Activated CD4-positive, CD25-positive, alpha-beta regulatory T cell treated with anti-CD3 and anti-CD28 coated beads, Interleukin-2, amount 50 U/mL, for 24 hours (primary cell): Measurements from ENCODE around the gene RMP24.
"Not testable (repeated sequence)": the region's sequence is repeated elsewhere in the genome, so short reads cannot be mapped to it uniquely, and the experiment has no call there.

Source experiments
- ATAC-seq, 2 donors: fragments of 150-1000 bp; cut with Tn5 transposase; one replicate each; pipeline ENCODE4 v1.10.0; 2021; ENCODE audit warnings: mild to moderate bottlenecking in 1 of 2, moderate library complexity in 1 of 2

RMP24 gene

DNA sequence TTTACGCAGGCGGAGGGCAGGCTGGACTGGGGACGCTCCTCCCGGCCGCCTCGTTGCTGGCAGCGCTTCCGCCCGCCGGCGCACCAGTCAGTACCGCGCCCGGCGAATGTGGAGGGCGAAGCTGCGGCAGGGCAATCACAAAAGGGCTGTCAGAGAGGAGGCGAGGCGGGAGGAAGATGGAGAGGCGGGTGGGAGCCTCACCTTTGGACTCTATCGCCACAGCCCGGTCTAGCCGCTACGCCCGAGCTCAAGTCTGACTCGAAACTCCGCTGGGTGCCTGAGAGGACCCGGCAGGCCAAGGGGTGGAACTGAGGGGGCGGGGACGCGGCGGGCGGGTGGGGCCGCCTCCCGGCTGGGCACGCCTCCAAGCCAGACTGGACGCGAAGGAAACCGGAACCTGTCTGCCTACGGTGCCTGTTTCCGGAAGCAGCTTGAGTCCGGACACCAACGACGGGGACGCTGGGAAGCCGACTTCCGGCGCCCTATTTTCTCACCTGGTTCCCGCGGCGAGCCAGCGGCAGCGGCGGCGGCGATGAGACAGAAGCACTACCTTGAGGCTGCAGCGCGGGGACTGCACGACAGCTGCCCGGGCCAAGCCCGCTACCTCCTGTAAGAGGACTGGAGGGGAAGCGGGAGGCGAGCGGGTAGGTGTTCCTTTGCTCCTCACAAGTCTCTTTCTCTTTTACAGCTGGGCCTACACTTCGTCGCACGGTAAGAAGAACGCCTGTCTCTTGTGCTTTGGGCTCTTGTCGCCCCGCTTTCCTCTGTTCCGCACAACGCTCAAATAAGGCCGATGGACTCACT is at the start of gene RMP24:
Gene RMP24, plus strand, starts transcription at position 483 of the 804 bp plus-strand sequence.
- peak; percentile 89 for ATAC-seq

DNA sequence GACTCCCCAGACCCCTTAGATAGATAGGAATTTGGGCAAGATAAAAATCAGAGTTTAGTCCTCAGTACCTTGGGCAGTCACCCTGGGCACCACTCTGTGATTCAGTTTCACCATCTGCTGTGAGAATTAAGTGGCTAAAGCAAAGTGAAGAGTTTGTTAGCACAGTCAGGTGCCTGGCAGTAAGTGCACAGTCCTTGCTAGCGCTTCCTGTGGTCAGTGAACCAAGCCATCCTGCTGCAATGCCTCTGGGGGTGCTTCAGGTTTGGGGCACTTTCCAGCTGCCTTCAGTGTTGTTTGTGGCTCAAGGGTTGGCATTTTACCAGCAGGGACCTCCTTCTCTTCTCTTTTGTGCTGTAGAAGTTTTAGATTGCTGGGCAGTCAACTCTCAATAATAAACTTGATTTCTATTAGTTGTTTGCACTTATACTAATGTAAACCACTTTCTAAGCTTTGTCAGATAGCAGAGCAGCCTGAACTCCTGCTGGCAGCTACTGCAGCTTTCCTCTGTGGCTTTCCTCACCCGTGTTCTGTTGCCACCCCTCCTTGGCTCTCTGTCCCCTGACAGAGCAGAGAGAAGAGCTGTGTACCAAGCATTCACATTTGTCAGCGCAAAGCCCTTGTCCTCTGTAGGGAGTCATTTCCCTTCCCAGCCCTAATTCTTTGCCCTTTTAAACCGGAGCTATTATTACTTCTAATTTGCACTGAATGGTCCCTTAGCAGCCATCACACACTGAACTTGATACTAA is 48.4 kb upstream of the RMP24 start:
- ATAC-seq = no peak

DNA sequence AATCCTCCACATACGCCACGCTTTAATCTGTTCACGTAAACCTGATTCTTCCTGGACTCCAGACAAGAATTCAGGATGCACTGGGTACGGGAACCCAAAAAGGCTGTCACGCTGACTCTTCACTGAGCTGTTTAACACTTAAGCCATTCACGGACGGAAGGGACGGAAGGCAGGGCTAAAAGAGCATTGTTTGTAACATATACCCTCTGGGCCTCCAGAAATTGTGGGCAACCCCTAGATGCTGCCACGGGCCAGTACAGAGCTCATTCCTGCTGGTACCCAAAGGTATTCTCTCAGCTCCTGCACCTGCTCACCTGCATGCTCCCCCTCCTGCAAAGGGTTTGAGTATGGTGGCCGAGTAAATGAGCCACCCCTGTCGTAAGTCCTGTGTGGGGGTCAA is 45.6 kb upstream of the RMP24 start:
- no peak for ATAC-seq

DNA sequence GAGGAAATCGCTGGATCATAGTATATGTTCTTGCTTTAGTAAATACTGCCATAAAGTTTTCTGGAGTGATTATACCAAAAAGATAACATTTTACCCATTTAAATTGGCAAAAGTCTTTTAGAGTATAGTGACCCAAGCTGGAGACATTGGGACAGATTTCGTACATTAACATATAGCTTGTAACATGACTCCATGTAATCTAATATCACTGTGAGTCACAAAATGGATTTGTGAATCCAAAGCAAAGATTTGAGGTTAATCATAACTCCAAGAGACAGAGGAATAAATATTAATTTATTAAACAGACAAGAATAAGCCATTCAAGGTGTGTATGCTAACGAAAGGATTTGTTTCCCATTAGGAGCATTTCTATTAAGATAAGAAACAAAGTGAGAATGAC is 45.0 kb upstream of the RMP24 start:
- ATAC-seq = no peak

DNA sequence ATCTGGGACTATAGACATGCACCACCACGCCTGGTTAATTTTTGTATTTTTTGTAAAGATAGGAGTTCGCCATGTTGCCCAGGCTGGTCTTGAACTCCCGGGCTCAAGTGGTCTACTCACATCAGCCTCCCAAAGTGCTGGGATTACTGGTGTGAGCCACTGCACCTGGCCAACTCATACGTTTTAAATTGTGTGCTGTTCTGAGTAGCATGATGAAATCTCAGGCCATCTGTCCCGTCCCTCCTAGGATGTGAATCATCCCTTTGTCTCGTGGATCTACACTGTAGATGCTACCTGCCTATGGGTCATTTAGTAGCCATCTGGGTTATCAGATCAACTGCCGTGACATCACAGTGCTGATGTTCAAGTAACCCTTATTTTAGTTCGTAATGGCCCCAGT is 38.5 kb upstream of the RMP24 start:
- ATAC-seq = no peak

DNA sequence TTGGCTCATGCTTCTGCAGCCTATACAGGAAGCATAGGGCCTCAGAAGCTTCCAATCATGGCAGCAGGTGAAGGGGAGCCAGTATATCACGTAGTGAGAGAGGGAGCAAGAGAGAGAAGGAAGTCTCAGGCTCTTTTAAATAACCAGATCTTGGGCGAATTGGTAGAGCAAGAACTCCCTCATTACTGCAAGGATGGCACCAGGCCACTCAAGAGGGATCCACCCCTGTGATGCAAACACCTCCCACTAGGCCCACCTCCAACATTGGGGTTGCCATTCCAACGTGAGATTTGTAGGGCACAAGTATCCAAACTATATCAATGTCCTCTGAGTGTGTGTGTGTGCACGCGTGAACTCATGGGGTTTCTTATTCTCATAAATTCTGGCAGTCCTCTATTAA is 37.6 kb upstream of the RMP24 start:
- ATAC-seq = no peak

DNA sequence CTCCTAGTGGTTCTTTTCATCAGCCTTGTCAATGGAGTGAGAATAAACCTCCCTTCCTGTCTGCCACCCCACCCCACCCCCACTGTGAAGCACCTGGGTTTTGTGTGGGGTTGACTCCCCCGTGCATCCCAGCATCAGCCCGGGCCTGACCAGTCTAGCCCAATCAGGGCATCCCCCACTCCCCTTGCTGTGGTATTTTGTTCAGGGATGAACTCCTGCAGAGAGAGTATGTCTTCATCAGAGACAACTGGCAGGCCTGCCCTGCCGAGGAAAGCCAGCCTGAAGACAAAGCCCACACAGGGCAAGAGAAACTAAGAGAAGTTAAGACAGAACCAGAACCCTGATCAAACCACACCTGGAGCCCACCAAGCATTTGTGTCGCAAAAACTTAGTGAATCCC is 36.7 kb upstream of the RMP24 start:
- ATAC-seq = no peak

DNA sequence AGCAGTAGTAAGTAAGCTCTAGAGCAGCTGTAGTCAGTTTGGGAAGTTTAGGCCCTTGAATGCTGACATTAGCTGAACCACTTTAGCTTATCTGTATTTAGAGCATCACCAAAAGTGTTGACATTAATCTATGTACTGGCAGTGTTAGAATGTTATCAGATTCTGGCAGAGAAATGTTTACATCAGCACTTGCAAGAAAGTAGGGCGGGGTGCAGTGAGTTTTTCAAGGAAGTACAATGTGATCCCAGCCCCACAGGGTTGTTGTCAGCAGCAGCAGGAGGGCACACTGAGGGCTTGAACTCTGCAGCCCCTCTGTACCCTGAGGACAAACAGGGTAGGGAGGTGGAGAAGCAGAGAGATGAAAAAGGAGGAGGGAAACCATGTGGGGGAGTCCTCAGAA is 35.5 kb upstream of the RMP24 start:
- no peak for ATAC-seq

DNA sequence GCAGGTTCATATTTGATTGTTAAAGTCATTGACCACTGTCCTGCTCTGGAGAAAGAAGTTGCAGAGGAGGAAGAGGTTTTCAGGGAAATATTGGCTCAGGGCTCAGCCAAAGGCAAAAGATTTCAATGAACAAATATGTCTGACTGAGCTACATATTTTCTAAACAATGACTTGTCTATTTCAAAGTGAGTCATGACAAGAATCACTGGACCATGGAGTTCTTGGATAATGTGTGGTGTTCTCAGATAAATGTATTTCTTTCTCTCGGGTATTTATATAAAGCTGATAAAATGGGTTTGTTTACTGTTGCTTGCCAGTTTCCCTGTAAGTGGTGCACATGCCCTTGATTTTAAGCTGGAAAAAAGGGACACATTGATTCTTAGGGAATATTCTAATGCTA is 34.3 kb upstream of the RMP24 start:
- no peak for ATAC-seq

DNA sequence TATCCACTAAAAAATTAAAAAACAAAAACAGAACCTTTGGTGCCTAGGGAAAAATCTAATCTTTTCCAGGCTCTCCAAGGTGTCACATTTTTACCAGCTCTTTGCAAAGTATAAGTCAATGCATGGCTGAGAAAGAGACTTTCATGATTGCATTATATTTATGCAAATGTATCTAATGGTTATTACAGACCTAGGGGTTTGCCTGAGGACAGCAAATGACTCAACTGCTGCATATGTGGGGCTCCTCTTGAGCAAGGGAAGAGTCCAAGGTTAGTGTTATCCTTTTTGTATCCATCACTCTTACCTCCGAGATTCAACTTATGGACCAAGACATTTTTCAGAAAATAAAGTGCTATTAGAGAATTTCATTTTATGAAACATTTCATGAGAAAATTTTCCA is 33.9 kb upstream of the RMP24 start:
- no peak for ATAC-seq

DNA sequence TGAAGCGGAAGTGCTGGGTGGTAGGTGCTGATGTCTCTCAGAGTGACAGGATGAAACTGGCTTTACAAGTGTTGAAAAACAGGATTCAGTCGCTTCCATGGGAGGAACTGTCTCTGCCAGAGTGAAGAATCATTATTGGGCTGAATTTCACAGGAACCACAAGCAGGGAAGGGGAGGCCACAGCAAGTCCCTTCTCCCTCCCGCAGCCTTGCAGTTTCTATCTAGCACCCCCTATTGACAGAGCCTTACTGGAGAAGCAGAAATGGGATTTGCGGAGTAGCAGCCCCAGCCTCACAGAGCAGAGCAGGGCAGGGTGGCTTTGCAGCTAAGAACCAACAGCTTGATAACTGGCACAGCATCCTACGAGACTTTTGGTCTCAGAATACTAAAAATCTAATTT is 33.3 kb upstream of the RMP24 start:
- ATAC-seq = no peak

DNA sequence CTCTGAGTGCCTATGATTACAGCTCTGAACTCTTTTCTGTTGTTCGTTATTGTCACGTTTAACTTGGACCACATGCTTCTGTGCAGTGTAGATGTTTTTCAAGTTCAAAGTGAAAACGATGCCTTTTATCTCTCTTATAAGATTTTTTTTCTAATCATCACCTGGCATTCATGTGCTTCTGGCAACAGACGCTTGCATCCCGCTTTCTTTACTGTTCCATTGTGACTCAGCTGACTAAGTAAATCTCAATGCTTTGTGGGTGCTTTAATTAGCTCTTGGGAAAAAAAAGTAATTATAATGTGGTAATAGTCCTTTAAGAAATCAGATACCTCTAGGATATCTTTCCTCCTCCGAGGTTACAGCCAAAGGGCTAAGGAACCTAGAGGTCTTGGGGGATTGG is 31.2 kb upstream of the RMP24 start:
- ATAC-seq = no peak

DNA sequence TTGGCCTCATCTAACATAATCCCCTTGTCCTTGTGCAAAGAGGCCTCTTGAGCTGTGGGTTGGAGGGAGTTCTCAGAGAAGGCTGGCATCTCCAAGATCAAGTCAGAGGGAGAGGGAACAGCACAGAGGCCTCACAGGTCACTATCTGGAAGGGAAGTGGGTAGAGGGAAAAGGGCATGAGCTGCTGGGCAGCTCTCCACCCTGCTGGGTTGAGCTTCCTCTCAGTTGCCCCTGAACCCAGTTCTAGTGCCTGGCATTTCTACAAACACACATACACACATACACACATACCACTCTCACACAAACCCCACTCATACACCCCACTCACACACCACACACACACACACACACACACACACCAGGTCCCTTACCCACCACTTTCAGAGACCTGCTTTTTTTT is 30.3 kb upstream of the RMP24 start:
- no peak for ATAC-seq

DNA sequence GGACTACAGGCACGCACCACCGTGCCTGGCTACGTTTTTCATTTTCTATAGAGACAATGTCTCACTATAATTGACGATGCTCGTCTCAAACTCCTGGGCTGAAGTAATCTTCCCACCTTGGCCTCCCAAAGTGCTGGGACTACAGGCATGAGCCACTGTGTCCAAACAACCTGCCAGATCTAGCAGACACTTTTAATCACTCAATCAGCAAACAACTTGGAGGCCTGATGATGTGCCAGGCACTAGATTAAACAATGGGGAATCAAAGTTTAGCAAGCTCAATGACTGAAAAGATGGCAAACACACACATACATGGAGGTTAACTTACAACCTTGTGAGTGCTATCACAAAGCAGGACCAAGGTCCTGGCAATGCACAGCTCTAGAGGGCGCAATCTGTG is 29.8 kb upstream of the RMP24 start:
- ATAC-seq = no peak

DNA sequence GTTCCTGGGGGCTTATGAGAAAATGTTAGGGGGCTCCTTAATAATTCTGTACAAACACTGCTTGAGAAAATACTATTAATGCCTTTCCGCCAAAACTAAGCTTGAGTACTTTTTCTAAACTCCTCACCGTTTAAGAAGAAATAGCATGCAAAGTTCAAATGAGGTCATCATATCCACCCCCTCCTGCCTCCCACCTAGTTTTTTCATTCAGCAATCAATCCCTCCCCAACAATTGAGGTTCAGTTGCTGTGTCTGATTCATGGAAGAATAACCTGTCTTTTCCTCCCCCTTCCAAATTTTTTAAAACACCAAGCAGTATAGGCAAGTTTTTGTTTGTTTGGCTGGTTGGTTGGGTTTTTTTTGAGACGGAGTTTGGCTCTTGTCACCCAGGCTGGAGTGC is 24.4 kb upstream of the RMP24 start:
- no peak for ATAC-seq

DNA sequence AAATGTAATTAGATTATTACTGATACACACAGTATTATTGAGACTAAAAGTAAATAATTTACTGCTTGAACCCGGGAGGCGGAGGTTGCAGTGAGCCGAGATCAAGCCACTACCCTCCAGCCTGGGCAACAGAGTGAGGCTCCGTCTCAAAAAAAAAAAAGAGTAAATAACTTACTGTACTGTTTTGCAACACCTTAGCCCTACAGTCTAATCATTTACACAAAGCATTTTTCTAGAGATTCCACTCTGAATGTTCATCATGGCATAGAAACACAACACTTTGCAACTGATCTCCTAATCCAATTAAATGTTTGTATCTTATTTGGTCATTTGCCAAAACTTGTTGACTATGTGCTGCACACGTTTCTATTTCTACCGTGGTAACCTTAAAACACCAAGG is 23.4 kb upstream of the RMP24 start:
- ATAC-seq = no peak

DNA sequence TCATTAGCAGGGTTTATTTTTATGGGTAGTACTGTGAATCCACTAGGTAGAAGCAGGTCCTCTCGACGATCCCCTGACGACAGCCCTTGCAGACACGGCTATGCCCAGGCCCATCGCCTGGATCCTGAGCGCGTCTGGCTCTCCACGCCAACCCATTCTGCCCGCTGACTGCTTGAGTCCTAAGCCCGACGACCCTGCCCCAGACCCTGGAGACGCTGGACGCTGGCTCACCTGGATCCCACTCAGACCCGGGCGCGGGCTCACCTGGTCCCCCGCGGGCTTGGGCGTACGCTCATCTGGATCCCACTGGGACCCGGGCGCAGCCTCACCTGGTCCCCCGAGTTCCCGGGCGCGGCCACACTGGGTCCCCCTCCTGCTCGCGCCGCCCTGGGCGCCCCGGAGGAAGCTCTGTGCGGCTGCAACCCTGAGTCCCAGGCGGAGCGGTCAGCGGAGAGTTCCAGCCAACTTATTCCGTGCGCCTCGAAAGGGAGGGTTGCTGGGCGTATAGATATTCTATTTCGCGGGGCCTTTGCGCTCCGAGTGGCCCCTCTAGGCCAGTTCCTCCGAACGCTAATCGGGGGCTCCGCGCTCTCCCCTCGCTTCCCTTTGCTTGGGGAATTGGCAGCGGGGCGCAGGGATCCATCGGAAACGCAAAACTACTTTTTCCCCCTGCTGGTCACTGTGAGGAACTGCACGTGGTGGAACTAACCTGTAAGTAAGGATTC is 22.4 kb upstream of the RMP24 start:
- peak; percentile 59 to 67 for ATAC-seq

DNA sequence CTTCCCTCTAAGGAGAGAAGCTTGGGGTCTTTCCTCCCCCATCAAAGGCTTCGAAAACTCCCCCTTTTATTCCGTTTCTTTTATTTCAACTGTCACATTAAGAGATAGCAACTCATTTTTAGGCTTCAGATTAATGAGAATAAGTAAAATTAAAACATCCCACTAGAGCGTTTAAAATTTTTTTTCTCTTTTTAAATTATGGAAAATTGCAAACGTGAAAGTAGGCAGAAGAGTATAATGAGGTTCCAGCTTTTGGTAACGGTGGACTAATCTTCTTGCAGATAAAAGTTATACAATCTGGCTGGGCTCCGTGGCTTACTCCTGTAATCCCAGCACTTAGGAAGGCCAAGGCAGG is 21.9 kb upstream of the RMP24 start:
- ATAC-seq = no peak

DNA sequence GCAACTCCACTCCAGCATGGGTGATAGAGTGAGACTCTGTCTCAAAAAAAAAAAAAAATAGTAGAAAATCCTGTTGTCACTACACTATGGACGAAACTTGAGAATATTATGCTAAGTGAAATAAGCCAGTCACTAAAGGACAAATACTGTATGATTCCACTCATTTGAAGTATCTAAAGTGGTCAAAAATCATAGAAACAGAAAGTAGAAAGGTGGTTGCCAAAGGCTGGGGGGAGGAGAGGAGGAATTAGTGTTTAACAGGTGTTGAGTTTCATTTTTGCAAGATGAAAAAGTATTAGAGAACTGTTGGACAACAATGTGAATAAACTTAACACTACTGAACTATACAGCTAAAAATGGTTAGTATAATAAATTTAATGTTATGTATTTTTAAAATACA is 18.8 kb upstream of the RMP24 start:
- no peak for ATAC-seq

DNA sequence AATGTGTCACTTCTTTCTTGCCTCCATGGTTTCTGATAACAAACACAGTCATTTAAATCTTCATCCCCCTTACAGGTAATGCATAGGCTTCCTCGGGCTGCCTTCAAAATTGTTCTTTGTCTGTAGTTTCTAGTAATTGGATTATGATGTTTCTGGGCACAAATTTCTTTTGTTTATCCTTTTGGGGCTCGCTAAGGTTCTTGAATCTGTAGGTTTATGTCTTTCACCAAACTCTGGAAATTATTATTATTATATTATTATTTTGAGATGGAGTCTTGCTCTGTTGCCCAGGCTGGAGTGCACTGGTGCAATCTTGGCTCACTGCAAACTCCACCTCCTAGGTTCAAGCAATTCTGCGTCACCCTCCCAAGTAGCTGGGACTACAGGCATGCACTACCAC is 16.3 kb upstream of the RMP24 start:
- no peak for ATAC-seq

DNA sequence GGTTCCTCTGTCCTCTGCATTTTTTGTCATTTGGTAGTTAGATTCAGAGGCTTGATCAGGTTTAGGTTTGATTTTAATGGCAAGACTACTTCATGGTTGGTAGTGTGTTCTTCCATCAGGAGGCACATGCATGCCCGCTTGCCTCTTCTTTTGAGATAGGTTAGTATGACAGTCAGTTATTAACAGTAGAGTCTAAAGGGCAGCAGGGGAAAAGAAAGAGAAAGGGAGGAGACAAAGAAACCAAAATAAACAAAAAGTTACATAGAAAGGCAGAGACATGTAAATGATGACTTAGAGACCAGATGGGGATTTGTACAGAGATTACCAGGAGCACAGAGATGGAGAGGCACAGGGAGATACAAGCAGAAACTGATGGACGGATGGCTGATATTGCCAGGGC is 10.2 kb upstream of the RMP24 start:
- ATAC-seq = no peak

DNA sequence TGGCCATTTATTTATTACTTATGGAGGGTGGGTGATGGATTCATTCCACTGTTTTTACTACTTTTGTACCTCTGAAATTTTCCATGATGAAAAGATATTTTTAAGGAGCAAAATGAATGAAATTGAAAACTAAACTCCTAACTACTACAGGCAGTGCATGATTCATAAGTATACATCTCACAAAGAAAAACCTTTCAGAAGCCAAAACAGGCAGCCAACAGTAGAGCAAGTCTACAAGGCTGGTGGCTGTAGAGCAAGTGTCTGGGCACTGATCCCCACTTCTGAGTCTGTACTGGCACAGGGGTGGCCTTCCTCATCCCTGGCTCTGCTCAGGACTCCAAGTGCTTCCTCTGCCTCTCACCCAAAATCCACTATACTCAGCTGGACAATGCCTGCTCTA is 8.2 kb upstream of the RMP24 start:
- ATAC-seq = no peak

DNA sequence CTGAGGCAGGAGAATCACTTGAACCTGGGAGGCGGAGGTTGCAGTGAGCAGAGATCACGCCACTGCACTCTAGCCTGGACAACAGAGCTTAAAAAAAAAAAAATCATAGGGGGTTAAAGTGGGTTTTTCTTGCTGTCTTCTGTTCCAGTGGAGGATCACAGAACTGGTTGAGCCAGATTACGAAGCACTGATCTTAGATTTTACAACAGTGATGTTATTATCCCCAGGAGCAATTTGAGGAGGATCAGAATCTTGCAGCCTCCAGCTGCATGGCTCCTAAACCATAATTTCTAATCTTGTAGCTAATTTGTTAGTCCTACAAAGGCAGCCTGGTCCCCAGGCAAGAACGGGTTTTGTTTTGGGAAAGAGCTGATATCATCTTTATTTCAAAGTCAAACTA is 4.6 kb upstream of the RMP24 start:
- ATAC-seq = not testable (repeated sequence)

DNA sequence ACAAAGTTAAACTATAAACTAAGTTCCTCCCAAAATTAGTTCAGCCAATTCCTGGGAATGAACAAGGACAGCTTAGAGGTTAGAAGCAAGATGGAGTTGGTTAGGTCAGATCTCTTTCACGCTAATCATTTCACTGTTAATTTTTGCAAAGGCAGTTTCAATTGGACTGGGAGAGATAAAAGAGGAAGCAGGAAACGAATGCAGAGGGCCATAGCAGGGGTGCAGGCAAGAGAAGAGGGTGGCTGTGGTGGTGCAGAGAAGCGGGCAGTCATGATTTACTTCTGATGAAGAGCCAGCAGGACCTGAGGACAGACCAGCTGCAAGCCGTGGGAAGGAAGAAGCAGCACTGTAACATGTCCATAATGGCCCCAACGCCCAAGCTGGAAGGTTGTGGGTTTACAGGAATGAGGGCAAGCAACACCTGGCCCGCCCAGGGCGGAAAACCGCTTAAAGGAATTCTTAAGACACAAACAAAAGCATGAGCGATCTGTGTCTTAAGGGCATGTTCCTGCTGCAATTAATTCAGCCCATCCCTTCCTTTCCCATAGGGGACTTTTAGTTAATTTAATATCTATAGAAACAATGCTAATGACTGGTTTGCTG is 4.1 kb upstream of the RMP24 start:
- no peak for ATAC-seq
